ENCODE results near the gene PNISR.
"Not testable (repeated sequence)": the region's sequence is repeated elsewhere in the genome, so short reads cannot be mapped to it uniquely, and the experiment has no call there.

PNISR gene

DNA sequence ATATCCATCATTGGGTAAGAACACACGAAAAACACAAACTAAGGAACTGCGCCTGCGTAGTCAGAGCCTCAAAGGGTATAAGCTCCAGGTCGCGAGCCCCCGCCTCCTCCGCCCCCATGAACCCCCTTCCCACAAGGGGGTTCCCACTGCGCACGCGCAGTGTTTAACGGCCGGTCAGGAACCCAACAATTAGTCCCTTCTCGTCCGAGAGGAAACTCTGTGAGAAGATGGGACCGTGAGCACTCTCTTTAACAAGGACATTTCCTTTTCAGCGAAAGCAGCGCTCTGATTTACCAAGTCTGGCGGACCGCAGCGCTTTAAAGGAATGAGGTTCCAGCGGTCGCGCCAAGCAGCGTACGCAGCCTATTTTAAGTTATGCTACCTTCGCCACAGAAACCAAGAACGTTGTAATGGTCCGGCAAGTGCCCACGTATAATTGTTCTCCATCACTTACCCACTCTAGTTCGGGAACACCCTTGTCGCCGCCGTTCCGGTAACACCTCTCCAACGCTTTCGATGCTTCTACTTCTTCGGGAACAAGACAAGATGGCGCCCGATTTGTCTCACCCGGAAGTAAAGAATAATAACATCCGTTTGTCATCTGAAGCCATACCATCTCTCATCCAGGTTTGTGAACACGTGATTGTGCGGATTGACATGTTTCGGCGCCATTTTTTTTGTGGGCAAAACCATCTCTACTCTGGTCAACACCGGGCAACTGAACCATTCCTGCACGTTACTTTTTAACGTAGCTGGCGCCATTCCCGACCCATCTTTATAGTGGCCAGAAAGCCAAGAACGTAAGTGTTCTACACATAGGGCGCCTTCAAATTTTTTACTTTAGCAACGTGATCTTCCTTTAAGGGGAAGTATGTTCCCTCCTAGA, at the start of gene PNISR:
PNISR (minus strand) TSS at position 548 of the 886 bp plus-strand sequence. CDS start 10,649 bp downstream, outside the sequence.
- DNase-seq, result peak; percentile 76 to 87

GRCh38 chr6:99473730-99474129, 48.6 kb upstream of the PNISR start:
- no peak for DNase-seq

- DNase-seq, result no peak
Measured at GRCh38 chr6:99471638-99472037, 46.5 kb upstream of the PNISR start.

GRCh38 chr6:99467509-99468106, 42.5 kb upstream of the PNISR start:
- DNase-seq, result no peak

- not testable (repeated sequence) for DNase-seq
Measured at GRCh38 chr6:99459133-99459532, 34.0 kb upstream of the PNISR start.

GRCh38 chr6:99458319-99458718, 33.2 kb upstream of the PNISR start:
- DNase-seq, result no peak

DNA sequence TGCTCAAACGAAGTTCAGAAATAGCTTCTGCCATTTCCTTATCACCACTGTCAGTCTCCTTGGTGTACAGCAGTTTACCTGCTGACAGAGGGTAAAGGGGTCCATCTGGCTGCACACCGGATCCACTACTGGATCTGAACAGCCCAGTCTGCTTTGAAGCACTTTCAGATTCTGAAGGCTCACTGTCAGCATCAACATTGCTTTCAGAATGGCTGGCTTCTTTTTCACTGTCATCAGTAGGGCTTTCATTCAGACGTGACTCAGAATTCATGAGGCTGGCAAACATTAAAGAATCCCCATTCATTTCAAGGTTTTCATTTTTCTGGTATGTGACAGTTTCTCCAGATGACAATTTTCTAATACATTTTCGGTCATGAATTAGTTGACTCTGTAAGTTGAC, 21.0 kb upstream of the PNISR start:
- no peak for DNase-seq

GRCh38 chr6:99434702-99435530, 9.8 kb upstream of the PNISR start:
- no peak for DNase-seq

GRCh38 chr6:99432877-99433276, 7.8 kb upstream of the PNISR start:
- no peak for DNase-seq

GRCh38 chr6:99431901-99432300, 6.8 kb upstream of the PNISR start:
- DNase-seq, result no peak

- no peak for DNase-seq
Measured at GRCh38 chr6:99427988-99428387, 2.9 kb upstream of the PNISR start.

DNA sequence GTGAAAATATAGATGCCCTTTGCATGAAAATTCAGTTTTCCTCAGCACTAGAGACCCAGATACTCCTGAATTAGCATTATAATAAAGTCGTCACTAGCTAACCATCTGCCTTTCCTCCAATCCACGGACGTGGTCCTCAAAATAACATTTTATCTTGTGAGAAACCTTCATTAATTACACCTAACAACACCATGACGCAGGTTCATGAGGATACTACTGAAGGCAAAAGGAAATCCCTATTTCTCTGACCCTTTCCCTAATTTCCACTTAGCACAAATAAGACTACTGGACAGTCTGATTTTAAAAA, 1.3 kb upstream of the PNISR start:
- DNase-seq, result no peak

- DNase-seq, result peak; percentile 53 to 56
Measured at GRCh38 chr6:99425647-99426450, 741 bp upstream of the PNISR start.

GRCh38 chr6:99424022-99424421, 1.1 kb downstream of the PNISR start:
- DNase-seq, result no peak

DNA sequence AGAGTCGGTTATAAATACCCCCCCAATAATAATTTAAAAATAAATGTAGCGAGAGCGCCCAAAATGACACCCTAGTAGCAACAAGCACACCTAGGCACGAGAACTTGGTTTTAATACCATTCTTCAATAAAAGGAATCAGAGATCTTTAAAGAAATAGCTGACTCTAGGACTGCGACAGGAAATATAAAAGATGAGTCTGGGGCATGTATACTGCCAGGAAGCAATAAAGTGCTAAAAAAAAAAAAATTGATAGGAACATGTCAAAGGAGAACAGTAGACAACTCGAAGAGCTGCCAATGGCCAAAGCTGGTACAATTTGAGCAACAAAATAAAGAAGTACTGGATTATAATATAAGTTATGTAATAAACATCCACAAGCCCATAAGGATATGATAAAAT, 2.2 kb downstream of the PNISR start:
- no peak for DNase-seq

- no peak for DNase-seq
Measured at GRCh38 chr6:99416892-99417767, 8.0 kb downstream of the PNISR start.

GRCh38 chr6:99416226-99416625, 8.9 kb downstream of the PNISR start:
- no peak for DNase-seq

DNA sequence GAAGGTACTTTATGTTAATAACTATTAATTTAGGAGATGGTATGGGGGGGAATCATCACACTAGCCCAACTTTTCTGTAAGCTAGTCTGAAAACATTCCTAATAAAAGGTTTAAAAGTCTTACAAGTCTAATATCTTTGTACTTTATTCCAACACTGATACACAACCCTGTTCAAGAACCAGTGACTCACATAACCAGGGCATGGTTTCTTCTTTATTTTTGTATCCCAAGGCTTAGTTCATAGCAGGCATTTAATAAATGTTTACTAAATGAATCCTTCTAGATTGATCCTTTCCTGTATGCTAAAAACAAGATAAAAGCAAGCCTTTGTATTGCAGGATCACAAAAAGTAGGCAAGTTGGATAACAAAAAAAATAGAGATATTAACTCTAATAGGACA, 9.7 kb downstream of the PNISR start:
- DNase-seq, result no peak

GRCh38 chr6:99412065-99412464, 13.0 kb downstream of the PNISR start:
- no peak for DNase-seq

DNA sequence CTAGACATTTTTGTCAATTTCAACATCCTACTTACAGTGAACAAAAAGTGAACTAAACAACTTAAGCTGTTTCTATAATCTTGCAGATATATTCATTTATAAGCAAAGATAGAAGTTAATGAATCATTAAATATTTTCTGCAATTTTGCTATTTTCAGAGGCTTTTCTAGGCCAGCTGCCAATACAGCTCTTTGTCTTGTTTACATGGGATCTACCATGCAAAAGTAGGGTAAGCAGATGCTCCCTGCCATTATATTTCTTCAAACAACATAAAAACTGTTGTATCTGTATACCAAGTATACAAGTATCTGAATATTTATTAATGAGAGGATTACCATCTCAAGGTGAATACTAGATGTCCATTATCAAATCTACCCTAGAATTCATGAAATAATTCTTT, 15.4 kb downstream of the PNISR start:
- DNase-seq, result no peak

DNA sequence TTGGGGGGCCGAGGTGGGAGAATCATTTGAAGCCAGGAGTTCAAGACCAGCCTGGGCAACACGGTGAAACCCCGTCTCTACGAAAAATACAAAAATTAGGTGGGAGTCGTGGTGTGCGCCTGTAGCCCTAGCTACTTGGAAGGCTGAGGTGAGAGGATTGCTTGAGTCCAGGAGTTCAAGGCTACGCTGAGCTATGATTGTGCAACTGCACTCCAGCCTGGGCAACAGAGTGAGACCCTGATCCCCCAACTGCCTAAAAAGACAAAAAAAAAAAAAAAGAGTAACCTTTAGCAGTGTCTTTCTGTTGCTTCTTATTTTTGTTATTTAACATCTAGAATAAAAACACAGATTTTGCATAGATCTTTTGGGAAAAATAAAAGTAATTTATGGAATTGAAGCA, 18.0 kb downstream of the PNISR start:
- DNase-seq, result no peak

GRCh38 chr6:99402448-99402847, 22.7 kb downstream of the PNISR start:
- DNase-seq, result no peak

Data from stimulated activated CD4-positive, alpha-beta T cell treated with anti-CD3 and anti-CD28 coated beads, Interleukin-4, amount 100 ng/mL, for 4 hours (primary cell).